Fibroblast of lung (primary cell): ENCODE results near the gene TCF20. TPM values are rescaled to one million over a fixed set of nuclear protein-coding genes. Genes with fewer than 3 reads are reported as not detected.

Experiments
- DNase-seq, 2 donors: peaks; one replicate each; pipeline versions ENCODE4 v3.0.0 to v3.0.0-alpha.2; 2010; ENCODE audit warnings: low read depth in 2 of 2
- H2AFZ ChIP-seq: 2 replicates; pipeline ENCODE4 v1.5.1; 2012; ENCODE audit warnings: low read length, control low read depth, inconsistent platforms
- H3K27ac ChIP-seq: 2 replicates; pipeline ENCODE4 v1.5.1; 2011; ENCODE audit warnings: low read length, control low read depth; ENCODE audit not compliant: insufficient read depth
- H3K27me3 ChIP-seq: 2 replicates; pipeline ENCODE4 v1.5.1; 2011; ENCODE audit warnings: mild to moderate bottlenecking, low read length; ENCODE audit not compliant: control insufficient read depth, insufficient read depth
- H3K36me3 ChIP-seq: 2 replicates; pipeline ENCODE4 v1.5.1; 2011; ENCODE audit warnings: low read length; ENCODE audit not compliant: control insufficient read depth, insufficient read depth
- H3K4me1 ChIP-seq: 2 replicates; pipeline ENCODE4 v1.5.1; 2011; ENCODE audit warnings: low read length; ENCODE audit not compliant: control insufficient read depth, insufficient read depth; ENCODE audit errors: extremely low read depth
- H3K4me2 ChIP-seq: 2 replicates; pipeline ENCODE4 v1.5.1; 2011; ENCODE audit warnings: low read length, control low read depth; ENCODE audit not compliant: insufficient read depth; ENCODE audit errors: extremely low read depth
- H3K4me3 ChIP-seq, 4 experiments: fragments of 200-600 bp in 1 of 4; sonication (generic) in 1 of 4; replicated peaks in 1 of 4; 2 replicates each; pipeline ENCODE4 v1.5.1; 2011 to 2016; ENCODE audit warnings: low read length in 4 of 4, low read depth in 3 of 4, mild to moderate bottlenecking in 3 of 4, control low read depth in 2 of 4, inconsistent platforms in 1 of 4, mixed read lengths in 1 of 4; ENCODE audit not compliant: insufficient read depth in 1 of 4; ENCODE audit errors: control extremely low read depth in 1 of 4
- H3K79me2 ChIP-seq: 2 replicates; pipeline ENCODE4 v1.5.1; 2012; ENCODE audit warnings: mild to moderate bottlenecking, low read length, inconsistent platforms; ENCODE audit not compliant: control insufficient read depth, insufficient read depth
- H3K9ac ChIP-seq: 2 replicates; pipeline ENCODE4 v1.5.1; 2011; ENCODE audit warnings: mild to moderate bottlenecking, low read length, control low read depth; ENCODE audit not compliant: insufficient read depth
- H3K9me3 ChIP-seq: 2 replicates; pipeline ENCODE4 v1.5.1; 2012; ENCODE audit warnings: low read depth, low read length; ENCODE audit not compliant: control insufficient read depth, insufficient read depth
- H4K20me1 ChIP-seq: 2 replicates; pipeline ENCODE4 v1.5.1; 2011; ENCODE audit warnings: low read length; ENCODE audit not compliant: control insufficient read depth, insufficient read depth; ENCODE audit errors: extremely low read depth
- CTCF ChIP-seq, 2 donors: IDR thresholded peaks in 1 of 2; conservative IDR thresholded peaks in 1 of 2; 1 replicate in 1 of 2; 2 replicates in 1 of 2; pipeline ENCODE4 v1.5.1; 2011 to 2012; ENCODE audit warnings: low read length in 2 of 2, control low read depth in 1 of 2, inconsistent platforms in 1 of 2, low read depth in 1 of 2, mild to moderate bottlenecking in 1 of 2
- EZH2 ChIP-seq: IDR thresholded peaks from 2 replicates; pipeline ENCODE4 v1.5.1; 2012; ENCODE audit warnings: low read length, control low read depth, mild to moderate bottlenecking; ENCODE audit errors: missing control alignments
- polyA plus RNA-seq, 2 donors: library from polyadenylated mRNA; depleted of rRNA in 1 of 2; stranded (reverse) in 1 of 2; unstranded in 1 of 2; fragments of >200 nt; gene quantifications; 2 replicates each; pipeline ENCODE4 v1.2.1, GENCODE V29; 2011 to 2012; ENCODE audit warnings: missing spikeins in 1 of 2
- total RNA-seq: library from RNA; depleted of rRNA; stranded (reverse); fragments of >200 nt; gene quantifications from 2 replicates; pipeline ENCODE4 v1.2.1, GENCODE V29; 2014

TCF20 gene
- total and polyA plus RNA-seq, 2 donors (not counting 1 experiment from before 2014, with no cell fraction given): 11.8 to 25.4 TPM

- H3K79me2 ChIP-seq: peaks cover 56% of the 10 kb centered on the region
- no peak overlapping the region for H3K4me3 ChIP-seq
- no peak for DNase-seq
- no peaks in the 10 kb centered on the region for H3K27me3 ChIP-seq
- H3K4me1 ChIP-seq: no peaks in the 10 kb centered on the region
- H2AFZ ChIP-seq: no peak overlapping the region
- no peaks in the 10 kb centered on the region for H3K9me3 ChIP-seq
- H3K9ac ChIP-seq: no peak overlapping the region
- H3K27ac ChIP-seq: no peak overlapping the region
- no peaks in the 10 kb centered on the region for H3K36me3 ChIP-seq
- peaks cover 3% of the 10 kb centered on the region for H4K20me1 ChIP-seq
- TF ChIP-seq CTCF (conservative IDR thresholded peaks at IDR 0.05 in 1 of 2, IDR thresholded peaks at IDR 0.05 in 1 of 2; ENCODE audit: low read depth in 1 of 2, low read length in 2 of 2): no peak
- TF ChIP-seq EZH2: no peak
- no peak overlapping the region for H3K4me2 ChIP-seq
Observed at GRCh38 chr22:42262964-42263363, 7.5 kb downstream of the TCF20 start.

GRCh38 chr22:42261296-42261695, 9.2 kb downstream of the TCF20 start:
- Histone ChIP-seq H3K27me3 (no peaks in the 10 kb centered on the region), H4K20me1 (peaks cover 3% of the 10 kb centered on the region), H3K4me3 (no peak overlapping the region), H3K36me3 (no peaks in the 10 kb centered on the region), H3K27ac (no peak overlapping the region), H3K4me2 (no peak overlapping the region), H3K4me1 (no peaks in the 10 kb centered on the region), H3K79me2 (peaks cover 47% of the 10 kb centered on the region), H3K9me3 (no peaks in the 10 kb centered on the region), H3K9ac (no peak overlapping the region), H2AFZ (no peak overlapping the region)
- no peak for TF ChIP-seq EZH2
- TF ChIP-seq CTCF (conservative IDR thresholded peaks at IDR 0.05 in 1 of 2, IDR thresholded peaks at IDR 0.05 in 1 of 2; ENCODE audit: low read depth in 1 of 2, low read length in 2 of 2): no peak
- DNase-seq: peak; percentile 13 to 83

- Histone ChIP-seq H3K79me2 (peaks cover 24% of the 10 kb centered on the region), H3K27me3 (no peaks in the 10 kb centered on the region), H3K9ac (no peak overlapping the region), H3K4me1 (no peaks in the 10 kb centered on the region), H3K4me3 (no peak overlapping the region), H3K9me3 (no peaks in the 10 kb centered on the region), H2AFZ (no peak overlapping the region), H4K20me1 (peaks cover 3% of the 10 kb centered on the region), H3K36me3 (no peaks in the 10 kb centered on the region), H3K27ac (no peak overlapping the region), H3K4me2 (no peak overlapping the region)
- peak in 1 of 2 donors; percentile 8 for DNase-seq
- TF ChIP-seq EZH2 (no peak), CTCF (conservative IDR thresholded peaks at IDR 0.05 in 1 of 2, IDR thresholded peaks at IDR 0.05 in 1 of 2; ENCODE audit: low read depth in 1 of 2, low read length in 2 of 2) (no peak)
Observed at GRCh38 chr22:42258126-42258525, 12.3 kb downstream of the TCF20 start.
